Measurements from ENCODE around the gene CYP27A1. TPM values are rescaled to one million over a fixed set of nuclear protein-coding genes. Genes with fewer than 3 reads are reported as not detected.

The CYP27A1 gene
- total and polyA plus RNA-seq, 4 donors: 38.3 to 110 (median 77.1) TPM

GRCh38 chr2:218776488-218776887, 5.5 kb upstream of the CYP27A1 start:
- H3K9ac ChIP-seq (ENCODE audit: insufficient read depth in 1 of 2, low read length in 2 of 2): no peak overlapping the region
- peaks cover 0 to 8% (median 5%) of the 10 kb centered on the region in 5 donors for H3K4me1 ChIP-seq (ENCODE audit: control insufficient read depth in 5 of 5, insufficient read depth in 5 of 5, low read length in 5 of 5)
- TF ChIP-seq, protein P1, sequence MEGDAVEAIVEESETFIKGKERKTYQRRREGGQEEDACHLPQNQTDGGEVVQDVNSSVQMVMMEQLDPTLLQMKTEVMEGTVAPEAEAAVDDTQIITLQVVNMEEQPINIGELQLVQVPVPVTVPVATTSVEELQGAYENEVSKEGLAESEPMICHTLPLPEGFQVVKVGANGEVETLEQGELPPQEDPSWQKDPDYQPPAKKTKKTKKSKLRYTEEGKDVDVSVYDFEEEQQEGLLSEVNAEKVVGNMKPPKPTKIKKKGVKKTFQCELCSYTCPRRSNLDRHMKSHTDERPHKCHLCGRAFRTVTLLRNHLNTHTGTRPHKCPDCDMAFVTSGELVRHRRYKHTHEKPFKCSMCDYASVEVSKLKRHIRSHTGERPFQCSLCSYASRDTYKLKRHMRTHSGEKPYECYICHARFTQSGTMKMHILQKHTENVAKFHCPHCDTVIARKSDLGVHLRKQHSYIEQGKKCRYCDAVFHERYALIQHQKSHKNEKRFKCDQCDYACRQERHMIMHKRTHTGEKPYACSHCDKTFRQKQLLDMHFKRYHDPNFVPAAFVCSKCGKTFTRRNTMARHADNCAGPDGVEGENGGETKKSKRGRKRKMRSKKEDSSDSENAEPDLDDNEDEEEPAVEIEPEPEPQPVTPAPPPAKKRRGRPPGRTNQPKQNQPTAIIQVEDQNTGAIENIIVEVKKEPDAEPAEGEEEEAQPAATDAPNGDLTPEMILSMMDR (IDR thresholded peaks at IDR 0.05; ENCODE audit: control extremely low read depth, extremely low read depth): no peak
- no peak overlapping the region for H3K27ac ChIP-seq (ENCODE audit: low read depth in 1 of 2, low read length in 1 of 2)
- 91 to 100% methylated on average over 1 of the region's 1 CpG for WGBS, 2 donors
- peaks cover 0 to 2% (median 0%) of the 10 kb centered on the region in 4 donors for H3K9me3 ChIP-seq (ENCODE audit: control insufficient read depth in 4 of 4, insufficient read depth in 3 of 4, low read length in 3 of 4)
- H3K27me3 ChIP-seq (ENCODE audit: control insufficient read depth in 3 of 3, insufficient read depth in 3 of 3, low read length in 2 of 3): no peaks in the 10 kb centered on the region
- H3K4me3 ChIP-seq: no peak overlapping the region
- no peak for DNase-seq
- ATAC-seq (ENCODE audit: insufficient read depth, low FRiP score): no peak
- H3K36me3 ChIP-seq (ENCODE audit: control insufficient read depth in 4 of 4, insufficient read depth in 4 of 4, low read length in 4 of 4): peaks cover 0 to 2% (median 0%) of the 10 kb centered on the region in 4 donors

DNA sequence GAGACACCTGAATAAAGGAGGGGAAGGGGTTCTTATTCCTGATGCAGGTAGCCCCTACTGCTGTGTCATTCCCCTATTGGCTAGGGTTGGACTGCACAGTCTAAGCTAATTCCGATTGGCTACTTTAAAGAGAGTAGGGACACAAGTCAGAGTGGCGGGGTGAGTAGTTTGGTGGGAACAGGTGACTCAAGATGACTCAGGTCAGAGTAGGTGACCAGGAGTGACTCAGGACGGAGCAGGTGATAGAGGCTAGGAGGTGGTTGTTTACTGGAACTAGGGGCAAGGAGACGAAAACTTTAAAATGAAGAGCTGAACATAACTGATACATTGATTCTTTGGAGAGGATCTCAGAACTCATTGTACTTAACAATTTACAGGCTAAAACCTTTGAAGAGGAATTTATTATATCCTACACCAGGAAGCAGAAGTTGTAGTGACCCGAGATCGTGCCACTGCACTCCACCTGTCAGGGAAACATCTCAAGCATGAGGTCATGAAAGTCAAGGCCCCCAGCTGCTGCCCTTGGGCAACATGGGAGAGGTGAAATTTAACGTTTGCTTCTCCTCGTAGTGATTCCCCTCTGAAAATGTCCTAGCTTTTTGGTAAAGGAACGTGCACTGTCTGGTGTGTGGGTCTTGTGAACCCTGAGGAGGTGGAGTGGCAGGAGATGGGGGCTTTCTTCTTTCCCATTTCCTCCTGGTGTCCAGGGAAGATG, 4.5 kb upstream of the CYP27A1 start:
- DNase-seq: no peak
- Histone ChIP-seq H3K27me3 (ENCODE audit: control insufficient read depth in 3 of 3, insufficient read depth in 3 of 3, low read length in 2 of 3) (no peaks in the 10 kb centered on the region), H3K36me3 (ENCODE audit: control insufficient read depth in 4 of 4, insufficient read depth in 4 of 4, low read length in 4 of 4) (peaks cover 0 to 2% (median 0%) of the 10 kb centered on the region in 4 donors), H3K4me1 (ENCODE audit: control insufficient read depth in 5 of 5, insufficient read depth in 5 of 5, low read length in 5 of 5) (peaks cover 0 to 12% (median 5%) of the 10 kb centered on the region in 5 donors), H3K27ac (ENCODE audit: low read depth in 1 of 2, low read length in 1 of 2) (no peak overlapping the region), H3K4me3 (no peak overlapping the region), H3K9ac (ENCODE audit: insufficient read depth in 1 of 2, low read length in 2 of 2) (no peak overlapping the region), H3K9me3 (ENCODE audit: control insufficient read depth in 4 of 4, insufficient read depth in 3 of 4, low read length in 3 of 4) (peaks cover 0 to 2% (median 0%) of the 10 kb centered on the region in 4 donors)
- WGBS, 2 donors: 88 to 95% methylated on average over 9 of the region's 9 CpGs
- TF ChIP-seq, protein P1 (IDR thresholded peaks at IDR 0.05; ENCODE audit: control extremely low read depth, extremely low read depth): no peak
- ATAC-seq (ENCODE audit: insufficient read depth, low FRiP score): no peak

DNA sequence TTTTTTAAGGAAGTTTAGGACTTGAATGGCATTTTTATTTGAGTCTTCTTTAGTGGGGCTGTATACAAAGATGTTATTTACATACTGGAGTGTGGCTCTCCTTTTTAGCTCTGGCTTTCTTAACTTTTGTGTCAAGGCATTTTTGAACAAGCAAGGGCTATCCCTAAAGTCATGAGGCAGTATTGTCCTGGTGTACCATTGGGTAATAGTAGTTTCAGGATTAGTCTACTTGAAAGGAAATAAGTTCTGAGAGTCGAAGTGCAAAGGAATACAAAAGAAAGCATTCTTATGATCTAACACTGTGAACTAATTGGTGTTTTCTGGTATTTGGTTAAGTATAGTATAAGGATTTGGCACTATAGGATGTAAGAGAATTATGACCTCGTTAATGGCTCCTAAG, 1.9 kb upstream of the CYP27A1 start:
- H3K9ac ChIP-seq (ENCODE audit: insufficient read depth in 1 of 2, low read length in 2 of 2): no peak overlapping the region
- 73 to 89% methylated on average over 2 of the region's 2 CpGs for WGBS, 2 donors
- no peak for ATAC-seq (ENCODE audit: insufficient read depth, low FRiP score)
- peaks cover 0 to 16% (median 5%) of the 10 kb centered on the region in 5 donors for H3K4me1 ChIP-seq (ENCODE audit: control insufficient read depth in 5 of 5, insufficient read depth in 5 of 5, low read length in 5 of 5)
- H3K36me3 ChIP-seq (ENCODE audit: control insufficient read depth in 4 of 4, insufficient read depth in 4 of 4, low read length in 4 of 4): no peaks in the 10 kb centered on the region
- DNase-seq: no peak
- H3K4me3 ChIP-seq: no peak overlapping the region
- no peaks in the 10 kb centered on the region for H3K27me3 ChIP-seq (ENCODE audit: control insufficient read depth in 3 of 3, insufficient read depth in 3 of 3, low read length in 2 of 3)
- H3K27ac ChIP-seq (ENCODE audit: low read depth in 1 of 2, low read length in 1 of 2): no peak overlapping the region
- peaks cover 0 to 2% (median 0%) of the 10 kb centered on the region in 4 donors for H3K9me3 ChIP-seq (ENCODE audit: control insufficient read depth in 4 of 4, insufficient read depth in 3 of 4, low read length in 3 of 4)
- TF ChIP-seq, protein P1 (IDR thresholded peaks at IDR 0.05; ENCODE audit: control extremely low read depth, extremely low read depth): no peak

Measured in lung (tissue), 12 donors.